ENCODE measurements around the gene ACTG1. TPM values are rescaled to one million over a fixed set of nuclear protein-coding genes. Genes with fewer than 3 reads are reported as not detected.

The ACTG1 gene
- total RNA-seq, 1 donor from 2014 or later: 4,575 TPM

DNA sequence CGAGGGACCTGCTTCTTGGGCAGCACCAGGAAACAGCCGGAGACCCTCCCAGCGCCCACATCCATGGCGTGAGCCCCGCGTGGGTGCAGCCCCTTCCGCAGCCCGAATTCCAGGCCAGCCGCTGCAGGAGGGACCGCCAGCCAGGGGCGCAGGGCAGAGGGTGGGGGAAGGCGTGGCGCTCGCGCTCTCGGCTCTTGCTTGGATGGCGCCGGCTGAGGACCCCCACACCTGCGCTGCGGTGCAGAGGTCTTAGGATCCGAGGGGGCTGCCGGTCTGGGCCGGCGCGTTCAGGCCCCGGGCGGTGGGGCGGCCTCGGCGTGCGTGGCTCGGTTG is 28.8 kb downstream of the ACTG1 start:
- H3K9me3 Mint-ChIP-seq (ENCODE audit: low read depth): no peaks in the 10 kb centered on the region
- H3K36me3 Mint-ChIP-seq (ENCODE audit: low read depth): peaks cover 2% of the 10 kb centered on the region
- H3K4me3 Mint-ChIP-seq (ENCODE audit: unreplicated experiment): no peak overlapping the region
- H3K27ac Mint-ChIP-seq (ENCODE audit: unreplicated experiment): no peak overlapping the region
- DNase-seq (ENCODE audit: low spot score): no peak
- no peaks in the 10 kb centered on the region for H3K27me3 Mint-ChIP-seq (ENCODE audit: low read depth)
- TF ChIP-seq CTCF (IDR thresholded peaks at IDR 0.05): no peak
- peaks cover 22% of the 10 kb centered on the region for H3K4me1 Mint-ChIP-seq (ENCODE audit: low read depth)

- no peaks in the 10 kb centered on the region for H3K27me3 Mint-ChIP-seq (ENCODE audit: low read depth)
- TF ChIP-seq CTCF (IDR thresholded peaks at IDR 0.05): no peak
- no peak for DNase-seq (ENCODE audit: low spot score)
- H3K36me3 Mint-ChIP-seq (ENCODE audit: low read depth): peaks cover 2% of the 10 kb centered on the region
- H3K9me3 Mint-ChIP-seq (ENCODE audit: low read depth): no peaks in the 10 kb centered on the region
- H3K4me3 Mint-ChIP-seq (ENCODE audit: unreplicated experiment): no peak overlapping the region
- H3K27ac Mint-ChIP-seq (ENCODE audit: unreplicated experiment): no peak overlapping the region
- peaks cover 22% of the 10 kb centered on the region for H3K4me1 Mint-ChIP-seq (ENCODE audit: low read depth)
Observed at GRCh38 chr17:81483085-81483861, 29.3 kb downstream of the ACTG1 start.

GRCh38 chr17:81482673-81483072 is 29.9 kb downstream of the ACTG1 start:
- Mint-ChIP-seq H3K4me1 (ENCODE audit: low read depth) (peaks cover 22% of the 10 kb centered on the region), H3K36me3 (ENCODE audit: low read depth) (peaks cover 2% of the 10 kb centered on the region), H3K9me3 (ENCODE audit: low read depth) (no peaks in the 10 kb centered on the region), H3K27me3 (ENCODE audit: low read depth) (no peaks in the 10 kb centered on the region), H3K27ac (ENCODE audit: unreplicated experiment) (no peak overlapping the region), H3K4me3 (ENCODE audit: unreplicated experiment) (no peak overlapping the region)
- DNase-seq (ENCODE audit: low spot score): no peak
- TF ChIP-seq CTCF (IDR thresholded peaks at IDR 0.05): no peak

GRCh38 chr17:81481815-81482505 is 30.6 kb downstream of the ACTG1 start:
- Mint-ChIP-seq H3K27ac (ENCODE audit: unreplicated experiment) (no peak overlapping the region), H3K4me3 (ENCODE audit: unreplicated experiment) (peak overlapping the region; percentile 48), H3K4me1 (ENCODE audit: low read depth) (peaks cover 22% of the 10 kb centered on the region), H3K27me3 (ENCODE audit: low read depth) (no peaks in the 10 kb centered on the region), H3K36me3 (ENCODE audit: low read depth) (peaks cover 2% of the 10 kb centered on the region), H3K9me3 (ENCODE audit: low read depth) (no peaks in the 10 kb centered on the region)
- DNase-seq (ENCODE audit: low spot score): peak; percentile 75
- TF ChIP-seq CTCF (IDR thresholded peaks at IDR 0.05): no peak

- peak; percentile 63 for DNase-seq (ENCODE audit: low spot score)
- H3K4me1 Mint-ChIP-seq (ENCODE audit: low read depth): peaks cover 22% of the 10 kb centered on the region
Observed at GRCh38 chr17:81481073-81481799, 31.4 kb downstream of the ACTG1 start.

More at GRCh38 chr17:81481073-81481799, 31.4 kb downstream of the ACTG1 start:
- Mint-ChIP-seq H3K4me3 (ENCODE audit: unreplicated experiment) (peak overlapping the region; percentile 48), H3K27ac (ENCODE audit: unreplicated experiment) (no peak overlapping the region), H3K9me3 (ENCODE audit: low read depth) (no peaks in the 10 kb centered on the region), H3K36me3 (ENCODE audit: low read depth) (peaks cover 2% of the 10 kb centered on the region), H3K27me3 (ENCODE audit: low read depth) (no peaks in the 10 kb centered on the region)
- TF ChIP-seq CTCF (IDR thresholded peaks at IDR 0.05): no peak

Data from chondrocyte (in vitro differentiated cells).